Prostate gland (tissue), 2 donors: ENCODE results near the gene POFUT2.

Experiments
- CTCF ChIP-seq, 4 experiments: fragments of 200-600 bp in 2 of 4; fragments of 450-650 bp in 2 of 4; sonication (generic) in 2 of 4; IDR thresholded peaks; 1 replicate in 3 of 4; 2 replicates in 1 of 4; pipeline ENCODE4 v1.5.1; 2016 to 2019; ENCODE audit warnings: antibody characterized with exemption in 4 of 4, mild to moderate bottlenecking in 2 of 4, moderate library complexity in 2 of 4
- POLR2A ChIP-seq: fragments of 450-650 bp; IDR thresholded peaks from one replicate; pipeline ENCODE4 v1.6.1; 2016; ENCODE audit warnings: antibody characterized with exemption, mild to moderate bottlenecking
- POLR2AphosphoS5 ChIP-seq: sonication (generic); formaldehyde crosslinking; IDR thresholded peaks from one replicate; pipeline ENCODE4 v1.6.1; 2017; ENCODE audit warnings: antibody characterized with exemption

GRCh38 chr21:45320261-45321025 lies 32.7 kb upstream of the POFUT2 start:
- TF ChIP-seq CTCF (IDR thresholded peaks at IDR 0.05) (no peak), POLR2AphosphoS5 (no peak), POLR2A (no peak)
